T-cell (primary cell): ENCODE measurements around the gene SAC3D1. TPM values are rescaled to one million over a fixed set of nuclear protein-coding genes. Genes with fewer than 3 reads are reported as not detected.

Experiments
- ATAC-seq, 4 experiments: fragments of 200-7000 bp in 3 of 4; fragments of 150-1000 bp in 1 of 4; cut with Tn5 transposase; replicated peaks in 1 of 4; 1 replicate in 3 of 4; 2 replicates in 1 of 4; pipeline ENCODE4 v1.10.0; 2021; ENCODE audit warnings: moderate library complexity in 3 of 4, mild to moderate bottlenecking in 2 of 4, moderate number of reproducible peaks in 1 of 4
- CTCF ChIA-PET, 2 donors: fragments of 300-600 bp; sonication (Branson Sonifier 250); formaldehyde crosslinking; loops; one replicate each; lab custom pipeline; 2022; ENCODE audit warnings: antibody characterized with exemption in 2 of 2; lab: Charles Lee
- POLR2A ChIA-PET, 2 donors: fragments of 300-600 bp; sonication (Branson Sonifier 250); formaldehyde crosslinking; loops; one replicate each; lab custom pipeline; 2022; ENCODE audit warnings: antibody characterized with exemption in 2 of 2; lab: Charles Lee
- DNase-seq, 35 experiments: peaks; one replicate each; pipeline versions ENCODE4 v3.0.0 to v3.0.0-alpha.2; 2013 to 2023
- H3K27ac ChIP-seq: one replicate; pipeline ENCODE4 v1.5.1; 2013; ENCODE audit warnings: low read length
- H3K27me3 ChIP-seq, 2 experiments: replicated peaks in 1 of 2; 1 replicate in 1 of 2; 2 replicates in 1 of 2; pipeline versions ENCODE4 v1.6.1 to v1.7.0; 2013; ENCODE audit warnings: low read length in 1 of 2, mixed read lengths in 1 of 2; ENCODE audit not compliant: control insufficient read depth in 2 of 2, insufficient read depth in 2 of 2; ENCODE audit errors: extremely low read depth in 1 of 2
- H3K36me3 ChIP-seq, 2 donors: 1 replicate in 1 of 2; 2 replicates in 1 of 2; pipeline versions ENCODE4 v1.6.1 to v1.7.0; 2013; ENCODE audit warnings: low read length in 1 of 2; ENCODE audit not compliant: control insufficient read depth in 2 of 2, insufficient read depth in 1 of 2; ENCODE audit errors: extremely low read depth in 1 of 2
- H3K4me1 ChIP-seq, 2 experiments: 1 replicate in 1 of 2; 2 replicates in 1 of 2; pipeline versions ENCODE4 v1.6.1 to v1.7.0; 2013; ENCODE audit warnings: low read length in 2 of 2, mixed read lengths in 1 of 2; ENCODE audit not compliant: insufficient read depth in 2 of 2, control insufficient read depth in 1 of 2; ENCODE audit errors: extremely low read depth in 1 of 2
- H3K4me3 ChIP-seq, 2 donors: 1 replicate in 1 of 2; 2 replicates in 1 of 2; pipeline versions ENCODE4 v1.5.1 to v1.7.0; 2013; ENCODE audit warnings: mild to moderate bottlenecking in 2 of 2, low read length in 1 of 2, moderate library complexity in 1 of 2; ENCODE audit not compliant: control insufficient read depth in 1 of 2; ENCODE audit errors: extremely low read depth in 1 of 2
- H3K9me3 ChIP-seq: 2 replicates; pipeline ENCODE4 v1.7.0; 2013
- H3K27ac Mint-ChIP-seq, 2 donors: one replicate each; pipeline ENCODE4 v1.8.0; 2020 to 2021; ENCODE audit warnings: mild to moderate bottlenecking in 2 of 2, mixed read lengths in 2 of 2
- H3K27me3 Mint-ChIP-seq, 2 donors: one replicate each; pipeline ENCODE4 v1.8.0; 2021 to 2022; ENCODE audit warnings: mixed read lengths in 2 of 2
- H3K36me3 Mint-ChIP-seq: one replicate; pipeline ENCODE4 v1.8.0; 2021; ENCODE audit warnings: mixed read lengths
- H3K4me1 Mint-ChIP-seq, 3 donors: one replicate each; pipeline ENCODE4 v1.8.0; 2020 to 2022; ENCODE audit warnings: mixed read lengths in 3 of 3, mild to moderate bottlenecking in 1 of 3
- H3K4me3 Mint-ChIP-seq, 3 donors: one replicate each; pipeline ENCODE4 v1.8.0; 2020 to 2022; ENCODE audit warnings: mild to moderate bottlenecking in 3 of 3, mixed read lengths in 3 of 3, moderate library complexity in 3 of 3
- H3K9me3 Mint-ChIP-seq, 3 donors: one replicate each; pipeline ENCODE4 v1.8.0; 2020 to 2022; ENCODE audit warnings: mixed read lengths in 3 of 3
- WGBS: methylation state at CpG from one replicate; pipeline ENCODE4 v1.1.5; 2013; ENCODE audit warnings: missing lambda C conversion rate; ENCODE audit not compliant: insufficient coverage; 5-methylcytosine and 5-hydroxymethylcytosine counted together
- total RNA-seq, 35 experiments: library from RNA in 6 of 35; stranded (reverse) in 6 of 35; fragments of 120-200 nt in 1 of 35; gene quantifications; one replicate each; pipeline versions ENCODE4 v1.2.1 to v1.2.4 and lab custom pipeline; 2013 to 2026

SAC3D1 gene
- total RNA-seq, 5 donors from 2014 or later (not counting 1 experiment from before 2014, with no cell fraction given): 3.1 to 16.9 (median 14.5) TPM

DNA sequence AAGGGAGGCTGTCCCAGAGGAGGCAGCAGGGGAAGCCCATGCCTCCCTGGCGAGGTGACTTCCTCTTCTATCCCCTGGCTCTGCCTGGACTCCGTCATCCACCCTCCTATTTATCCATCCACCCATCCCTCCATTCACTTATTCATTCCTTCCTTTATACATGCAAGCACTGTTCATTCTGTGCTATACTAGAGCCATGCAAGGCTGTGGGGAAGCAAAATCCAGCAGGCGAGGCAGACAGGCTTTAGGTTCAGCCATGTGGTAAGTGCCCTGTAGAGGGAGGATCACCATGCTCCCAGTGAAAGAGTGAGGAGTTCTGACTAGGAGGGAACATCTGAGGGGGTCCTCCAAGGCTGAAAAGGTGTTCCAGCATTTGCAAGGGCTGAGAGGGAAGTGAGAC lies 18.5 kb downstream of the SAC3D1 start:
- Mint-ChIP-seq H3K4me1 (peaks cover 2 to 6% (median 4%) of the 10 kb centered on the region in 3 donors), H3K36me3 (no peaks in the 10 kb centered on the region), H3K9me3 (no peaks in the 10 kb centered on the region), H3K27ac (no peak overlapping the region), H3K4me3 (no peak overlapping the region), H3K27me3 (no peaks in the 10 kb centered on the region)
- WGBS: no CpG with 5 or more reads among the region's 3 CpGs
- ChIA-PET POLR2A (no interaction called here), CTCF (no interaction called here)
- ATAC-seq (no peak), DNase-seq (no peak)
- H3K27me3 ChIP-seq: peaks cover 0 to 12% of the 10 kb centered on the region in 2 experiments
- peaks cover 0 to 3% of the 10 kb centered on the region in 2 experiments for H3K4me1 ChIP-seq
- no peaks in the 10 kb centered on the region for H3K36me3 ChIP-seq
- H3K4me3 ChIP-seq: no peak overlapping the region
- no peaks in the 10 kb centered on the region for H3K9me3 ChIP-seq
- no peak overlapping the region for H3K27ac ChIP-seq

DNA sequence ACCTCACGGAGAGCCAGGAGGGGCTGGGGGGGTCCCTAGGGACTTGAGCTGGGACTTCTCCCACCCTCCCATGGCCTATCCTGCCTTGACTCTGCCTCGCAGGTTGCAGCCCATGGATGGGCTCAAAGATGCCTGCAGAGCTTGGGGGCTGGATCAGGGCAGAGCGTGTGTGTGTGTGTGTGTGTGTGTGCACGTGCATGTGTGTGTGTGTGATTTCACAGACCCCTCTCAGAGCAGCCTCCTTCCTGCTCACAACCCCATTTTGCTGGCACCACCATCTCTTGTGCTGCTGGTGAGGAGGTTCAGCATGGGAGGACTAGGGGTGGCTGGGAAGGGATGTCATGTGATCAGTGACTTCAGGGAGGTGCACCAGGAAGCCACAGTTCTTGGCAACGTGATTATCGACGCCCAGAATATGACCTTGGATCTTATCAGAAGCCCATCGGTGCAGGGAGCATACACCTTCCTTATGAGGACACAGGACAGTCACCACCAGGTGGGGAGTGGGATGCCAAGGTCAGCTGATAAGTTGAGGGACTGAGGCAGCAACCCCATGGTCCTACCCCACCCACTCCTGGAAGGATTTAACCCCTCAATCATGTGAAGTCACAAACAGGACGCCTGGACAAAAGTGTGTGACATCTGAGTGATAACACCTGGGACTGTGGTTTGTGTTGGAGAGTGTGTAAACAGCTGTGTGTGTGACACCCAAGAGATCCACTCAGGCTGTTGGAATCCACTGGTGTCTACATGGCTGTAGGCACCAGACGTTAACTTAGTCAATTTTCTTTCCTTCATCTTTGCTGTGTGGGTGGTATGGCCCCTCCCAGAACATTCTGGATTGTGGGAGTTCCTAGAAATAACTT lies 19.2 kb downstream of the SAC3D1 start:
- no peak for ATAC-seq
- Mint-ChIP-seq H3K9me3 (no peaks in the 10 kb centered on the region), H3K4me1 (peaks cover 0 to 4% (median 3%) of the 10 kb centered on the region in 3 donors), H3K27ac (no peak overlapping the region), H3K27me3 (no peaks in the 10 kb centered on the region), H3K4me3 (no peak overlapping the region), H3K36me3 (no peaks in the 10 kb centered on the region)
- ChIA-PET CTCF (no interaction called here), POLR2A (no interaction called here)
- H3K4me3 ChIP-seq: no peak overlapping the region
- peaks cover 0 to 12% of the 10 kb centered on the region in 2 experiments for H3K27me3 ChIP-seq
- no peak overlapping the region for H3K27ac ChIP-seq
- H3K4me1 ChIP-seq: no peaks in the 10 kb centered on the region
- 39% methylated on average over 3 of the region's 10 CpGs for WGBS
- H3K9me3 ChIP-seq: no peaks in the 10 kb centered on the region
- no peaks in the 10 kb centered on the region for H3K36me3 ChIP-seq
- no peak for DNase-seq

DNA sequence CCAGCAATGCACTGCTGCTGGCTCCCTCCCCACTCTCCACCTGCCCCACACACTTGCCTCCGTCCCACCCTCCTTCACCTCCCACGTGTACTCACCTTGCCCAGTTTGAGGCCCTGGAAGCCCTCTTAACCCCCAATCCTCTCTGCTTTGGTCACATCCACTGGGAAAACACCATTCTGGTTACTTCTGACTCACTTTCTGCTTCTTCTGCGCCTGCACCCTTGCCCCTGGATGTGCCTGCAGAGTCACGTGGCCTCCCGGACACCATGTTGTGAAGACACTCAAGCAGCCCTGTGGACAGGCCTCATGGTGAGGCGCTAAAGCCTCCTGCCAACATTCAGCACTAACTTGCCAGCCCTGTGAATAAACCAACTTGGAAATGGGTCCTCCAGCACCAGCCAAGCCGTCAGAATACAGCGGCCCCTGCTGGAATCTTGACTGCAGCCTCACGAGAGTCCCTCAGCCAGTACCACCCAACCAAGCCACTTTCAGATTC lies 20.0 kb downstream of the SAC3D1 start:
- Histone ChIP-seq H3K27me3 (peaks cover 0 to 12% of the 10 kb centered on the region in 2 experiments), H3K27ac (no peak overlapping the region), H3K4me1 (no peaks in the 10 kb centered on the region), H3K4me3 (no peak overlapping the region), H3K36me3 (no peaks in the 10 kb centered on the region), H3K9me3 (no peaks in the 10 kb centered on the region)
- WGBS: 86% methylated on average over 6 of the region's 9 CpGs
- ChIA-PET POLR2A (no interaction called here), CTCF (no interaction called here)
- H3K9me3 Mint-ChIP-seq: no peaks in the 10 kb centered on the region
- H3K36me3 Mint-ChIP-seq: no peaks in the 10 kb centered on the region
- peak in 1 of 4 experiments; percentile 51 for ATAC-seq
- peak in 1 of 35 experiments; percentile 5 for DNase-seq
- H3K27ac Mint-ChIP-seq: no peak overlapping the region
- no peak overlapping the region for H3K4me3 Mint-ChIP-seq
- H3K27me3 Mint-ChIP-seq: no peaks in the 10 kb centered on the region
- H3K4me1 Mint-ChIP-seq: peaks cover 0 to 4% (median 2%) of the 10 kb centered on the region in 3 donors

DNA sequence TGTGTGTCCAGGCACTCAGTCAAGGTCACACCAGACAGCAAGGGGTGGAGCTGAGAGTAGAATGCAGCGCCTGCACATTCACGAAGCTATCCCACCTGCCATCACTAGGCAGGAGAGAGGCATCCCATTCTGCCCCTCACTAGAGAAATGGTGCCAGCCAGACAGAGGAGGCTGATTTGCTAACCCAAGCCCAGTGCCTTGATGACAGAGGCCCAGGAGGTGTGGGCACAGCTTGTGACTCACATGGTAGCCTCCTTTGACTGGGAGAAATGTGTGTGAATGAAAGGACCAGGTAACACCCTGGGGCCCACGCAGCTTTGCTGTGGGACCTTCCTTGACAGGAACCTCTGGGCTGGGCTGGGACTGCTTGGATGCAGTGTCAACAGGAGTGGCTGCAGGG lies 22.5 kb downstream of the SAC3D1 start:
- H3K4me3 ChIP-seq: no peak overlapping the region
- CTCF ChIA-PET: no interaction called here
- H3K27ac Mint-ChIP-seq: no peak overlapping the region
- no peaks in the 10 kb centered on the region for H3K4me1 ChIP-seq
- 91% methylated on average over 1 of the region's 3 CpGs for WGBS
- H3K9me3 Mint-ChIP-seq: no peaks in the 10 kb centered on the region
- H3K4me3 Mint-ChIP-seq: no peak overlapping the region
- DNase-seq (no peak), ATAC-seq (no peak)
- no peaks in the 10 kb centered on the region for H3K36me3 Mint-ChIP-seq
- H3K9me3 ChIP-seq: no peaks in the 10 kb centered on the region
- POLR2A ChIA-PET: no interaction called here
- no peaks in the 10 kb centered on the region for H3K27me3 Mint-ChIP-seq
- peaks cover 0 to 16% of the 10 kb centered on the region in 2 experiments for H3K27me3 ChIP-seq
- H3K36me3 ChIP-seq: no peaks in the 10 kb centered on the region
- no peak overlapping the region for H3K27ac ChIP-seq
- H3K4me1 Mint-ChIP-seq: peaks cover 0 to 4% (median 2%) of the 10 kb centered on the region in 3 donors

DNA sequence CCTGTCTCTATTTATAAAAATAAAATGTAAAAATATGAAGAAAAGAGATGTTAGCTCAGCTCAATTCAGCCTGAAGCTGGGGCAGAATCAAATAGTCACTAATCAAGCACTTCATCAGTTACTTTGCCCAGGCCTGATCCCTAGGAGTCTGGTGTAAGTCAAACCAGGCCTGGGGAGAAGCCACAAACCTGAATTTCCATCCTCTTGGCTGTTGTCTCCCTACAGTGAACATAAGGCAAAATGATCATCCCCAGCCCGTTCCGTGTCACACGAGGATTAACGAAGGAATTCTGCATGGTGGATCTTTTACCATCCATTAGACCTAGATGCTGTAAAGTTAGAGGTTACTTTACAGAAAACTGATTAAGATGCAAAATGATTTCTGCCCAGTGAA lies 23.8 kb downstream of the SAC3D1 start:
- Mint-ChIP-seq H3K4me1 (peaks cover 0 to 4% (median 2%) of the 10 kb centered on the region in 3 donors), H3K4me3 (no peak overlapping the region), H3K27ac (no peak overlapping the region), H3K36me3 (no peaks in the 10 kb centered on the region), H3K9me3 (no peaks in the 10 kb centered on the region), H3K27me3 (no peaks in the 10 kb centered on the region)
- Histone ChIP-seq H3K4me3 (no peak overlapping the region), H3K4me1 (no peaks in the 10 kb centered on the region), H3K27ac (no peak overlapping the region), H3K9me3 (no peaks in the 10 kb centered on the region), H3K27me3 (peaks cover 0 to 13% of the 10 kb centered on the region in 2 experiments), H3K36me3 (no peaks in the 10 kb centered on the region)
- ChIA-PET CTCF (no interaction called here), POLR2A (no interaction called here)
- DNase-seq: no peak
- ATAC-seq: no peak
- no CpG with 5 or more reads among the region's 4 CpGs for WGBS

DNA sequence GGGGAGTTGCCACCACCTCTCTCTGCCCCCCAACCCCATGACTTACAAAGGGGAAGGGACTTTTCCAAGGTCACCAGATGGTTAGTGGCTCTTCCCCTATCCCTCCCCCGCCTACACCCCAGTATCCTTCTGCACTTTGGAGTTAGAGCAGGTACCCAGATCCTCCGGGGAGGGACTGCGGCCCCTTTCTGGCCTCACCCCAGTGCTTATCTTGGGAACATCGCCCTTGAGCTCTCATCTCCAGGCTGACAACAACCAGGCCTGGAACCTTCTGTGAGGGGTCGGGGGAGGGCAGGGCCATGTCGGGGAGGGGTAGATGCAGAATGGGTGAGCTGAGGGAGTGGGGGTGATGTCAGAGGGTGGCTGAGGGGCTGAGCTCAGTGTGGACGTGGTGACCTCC lies 24.8 kb downstream of the SAC3D1 start:
- peaks cover 0 to 13% of the 10 kb centered on the region in 2 experiments for H3K27me3 ChIP-seq
- ATAC-seq: no peak

More for the DNA sequence above, 24.8 kb downstream of the SAC3D1 start:
- no peak overlapping the region for H3K4me3 ChIP-seq
- ChIA-PET POLR2A (no interaction called here), CTCF (no interaction called here)
- 91% methylated on average over 4 of the region's 7 CpGs for WGBS
- H3K4me3 Mint-ChIP-seq: no peak overlapping the region
- H3K9me3 ChIP-seq: no peaks in the 10 kb centered on the region
- H3K4me1 ChIP-seq: no peaks in the 10 kb centered on the region
- H3K9me3 Mint-ChIP-seq: no peaks in the 10 kb centered on the region
- no peaks in the 10 kb centered on the region for H3K27me3 Mint-ChIP-seq
- H3K27ac ChIP-seq: no peak overlapping the region
- DNase-seq: no peak
- H3K36me3 ChIP-seq: no peaks in the 10 kb centered on the region
- H3K27ac Mint-ChIP-seq: no peak overlapping the region
- peaks cover 0 to 4% (median 2%) of the 10 kb centered on the region in 3 donors for H3K4me1 Mint-ChIP-seq
- H3K36me3 Mint-ChIP-seq: no peaks in the 10 kb centered on the region
